ENCODE measurements around the gene IVL. TPM values are rescaled to one million over a fixed set of nuclear protein-coding genes. Genes with fewer than 3 reads are reported as not detected.

IVL gene
- total and polyA plus RNA-seq, 2 donors (not counting 3 experiments of a cell fraction or from before 2014, with no cell fraction given) = not detected

DNA sequence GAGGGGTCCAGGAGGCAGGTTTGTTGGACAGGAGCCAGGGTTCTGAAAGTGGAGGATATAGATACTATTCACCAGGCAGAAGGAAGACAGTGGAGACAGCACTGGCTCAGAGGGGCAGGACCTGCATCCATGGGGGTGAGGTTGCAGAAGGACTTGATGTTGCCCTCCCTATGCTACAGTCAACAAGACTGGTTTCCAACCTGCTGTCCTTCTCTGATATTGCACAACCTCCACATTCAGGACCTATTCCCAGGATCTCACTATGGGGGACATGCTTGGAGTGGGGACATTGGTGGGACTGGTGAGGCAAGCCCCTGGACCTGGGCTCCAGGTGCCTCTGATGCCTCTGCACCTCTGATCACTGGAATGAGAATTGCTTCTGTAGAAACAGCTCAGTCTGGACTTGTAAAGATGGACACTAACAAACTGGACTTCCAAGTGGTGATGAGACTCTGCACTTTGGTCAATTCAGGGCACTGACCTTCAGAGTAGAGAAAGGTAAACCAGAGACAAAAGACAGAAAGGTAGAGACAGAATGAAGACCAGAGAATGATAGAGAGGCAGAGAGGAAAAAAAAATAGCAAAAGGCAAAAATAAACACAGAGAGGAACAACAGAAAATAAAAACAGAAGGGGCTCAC, 28.7 kb upstream of the IVL start:
- intact Hi-C loops (cut with micrococcal nuclease) = no loop called here
- no TSS peak for BruUV-seq (replicated peaks)
- Histone ChIP-seq H4K20me1 (replicated peaks; ENCODE audit: control insufficient read depth, extremely low read depth, insufficient read depth, low read length) (no peaks in the 10 kb centered on the region), H3K27me3 (ENCODE audit: control insufficient read depth in 2 of 2, insufficient read depth in 2 of 2, low read length in 2 of 2) (no peaks in the 10 kb centered on the region), H3K4me3 (replicated peaks in 1 of 3; ENCODE audit: insufficient read depth in 1 of 3, low read depth in 1 of 3, low read length in 3 of 3) (no peak overlapping the region), H3K36me3 (ENCODE audit: control insufficient read depth in 2 of 2, extremely low read depth in 1 of 2, insufficient read depth in 2 of 2, low read length in 2 of 2) (no peaks in the 10 kb centered on the region), H3K9me1 (replicated peaks; ENCODE audit: control insufficient read depth, extremely low read depth, insufficient read depth, low read length) (no peaks in the 10 kb centered on the region), H2AFZ (ENCODE audit: low read depth, low read length) (no peak overlapping the region), H3K79me2 (ENCODE audit: control insufficient read depth, insufficient read depth, low read length) (no peaks in the 10 kb centered on the region), H3K9me3 (replicated peaks; ENCODE audit: control insufficient read depth, insufficient read depth, low read length) (no peaks in the 10 kb centered on the region), H3K4me1 (ENCODE audit: control insufficient read depth, extremely low read depth, insufficient read depth, low read length) (no peaks in the 10 kb centered on the region), H3K4me2 (ENCODE audit: insufficient read depth, low read length) (no peak overlapping the region), H3K27ac (ENCODE audit: insufficient read depth, low read depth, low read length) (no peak overlapping the region), H3K9ac (replicated peaks; ENCODE audit: extremely low read depth, insufficient read depth, low read length) (no peak overlapping the region)
- TF ChIP-seq, protein P1, sequence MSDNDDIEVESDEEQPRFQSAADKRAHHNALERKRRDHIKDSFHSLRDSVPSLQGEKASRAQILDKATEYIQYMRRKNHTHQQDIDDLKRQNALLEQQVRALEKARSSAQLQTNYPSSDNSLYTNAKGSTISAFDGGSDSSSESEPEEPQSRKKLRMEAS (IDR thresholded peaks at IDR 0.05; ENCODE audit: insufficient read depth, insufficient read length) = no peak
- dilution Hi-C loops (cut with MboI; ENCODE audit: extremely low pct_ligation_motif_present, low sequenced_read_pairs) = no loop called here
- POLR2A ChIA-PET = no interaction called here
- FAIRE-seq = no peak
- DNase-seq (ENCODE audit: low read depth, low spot score) = no peak
- CTCF ChIA-PET = no interaction called here

DNA sequence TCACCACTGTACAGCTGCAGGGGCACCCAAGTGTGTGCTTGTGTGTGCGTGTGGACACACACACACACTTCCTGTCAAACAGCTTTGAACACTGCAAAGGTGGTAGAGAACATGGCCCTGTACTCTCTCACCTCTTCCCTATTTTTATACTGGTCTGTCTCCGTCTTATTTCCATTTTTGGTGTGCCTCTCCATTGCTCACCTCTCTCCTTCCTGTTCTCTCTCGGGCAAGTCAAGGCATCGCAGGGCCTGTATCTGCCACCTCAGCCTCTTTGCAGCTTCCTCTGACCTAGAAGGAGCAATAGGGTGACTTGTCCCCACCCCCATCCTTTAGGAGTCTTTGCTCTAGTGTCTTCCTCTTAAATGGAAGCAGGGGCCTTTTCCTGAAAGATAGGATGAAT, 28.0 kb upstream of the IVL start:
- Histone ChIP-seq H3K9me1 (replicated peaks; ENCODE audit: control insufficient read depth, extremely low read depth, insufficient read depth, low read length) (no peaks in the 10 kb centered on the region), H3K4me1 (ENCODE audit: control insufficient read depth, extremely low read depth, insufficient read depth, low read length) (no peaks in the 10 kb centered on the region), H3K36me3 (ENCODE audit: control insufficient read depth in 2 of 2, extremely low read depth in 1 of 2, insufficient read depth in 2 of 2, low read length in 2 of 2) (no peaks in the 10 kb centered on the region), H3K4me2 (ENCODE audit: insufficient read depth, low read length) (no peak overlapping the region), H3K27me3 (ENCODE audit: control insufficient read depth in 2 of 2, insufficient read depth in 2 of 2, low read length in 2 of 2) (no peaks in the 10 kb centered on the region), H3K79me2 (ENCODE audit: control insufficient read depth, insufficient read depth, low read length) (no peaks in the 10 kb centered on the region), H3K4me3 (replicated peaks in 1 of 3; ENCODE audit: insufficient read depth in 1 of 3, low read depth in 1 of 3, low read length in 3 of 3) (no peak overlapping the region), H4K20me1 (replicated peaks; ENCODE audit: control insufficient read depth, extremely low read depth, insufficient read depth, low read length) (no peaks in the 10 kb centered on the region), H3K27ac (ENCODE audit: insufficient read depth, low read depth, low read length) (no peak overlapping the region), H2AFZ (ENCODE audit: low read depth, low read length) (no peak overlapping the region), H3K9ac (replicated peaks; ENCODE audit: extremely low read depth, insufficient read depth, low read length) (no peak overlapping the region), H3K9me3 (replicated peaks; ENCODE audit: control insufficient read depth, insufficient read depth, low read length) (no peaks in the 10 kb centered on the region)
- no TSS peak for BruUV-seq (replicated peaks)
- DNase-seq (ENCODE audit: low read depth, low spot score) (no peak), FAIRE-seq (no peak)
- CTCF ChIA-PET = no interaction called here
- intact Hi-C loops (cut with micrococcal nuclease) (no loop called here), dilution Hi-C loops (cut with MboI; ENCODE audit: extremely low pct_ligation_motif_present, low sequenced_read_pairs) (no loop called here)
- TF ChIP-seq POLR2AphosphoS5 (IDR thresholded peaks at IDR 0.05; ENCODE audit: insufficient read depth, low read depth, low read length) = no peak
- TF ChIP-seq, protein P1 (IDR thresholded peaks at IDR 0.05; ENCODE audit: insufficient read depth, insufficient read length) = no peak
- no peak for TF ChIP-seq FOS (IDR thresholded peaks at IDR 0.05; ENCODE audit: borderline replicate concordance, insufficient read depth, low read length)
- no peak for TF ChIP-seq EZH2 (IDR thresholded peaks at IDR 0.05; ENCODE audit: borderline replicate concordance, low read depth, low read length, severe bottlenecking)
- TF ChIP-seq GATA2 (IDR thresholded peaks at IDR 0.05; ENCODE audit: insufficient read depth, insufficient read length, low read depth, low read length) = no peak
- TF ChIP-seq MYC (IDR thresholded peaks at IDR 0.05; ENCODE audit: low read depth, low read length) = no peak
- no peak for TF ChIP-seq JUN (IDR thresholded peaks at IDR 0.05; ENCODE audit: borderline replicate concordance, insufficient read depth, insufficient read length, low read depth)
- TF ChIP-seq, protein P2, sequence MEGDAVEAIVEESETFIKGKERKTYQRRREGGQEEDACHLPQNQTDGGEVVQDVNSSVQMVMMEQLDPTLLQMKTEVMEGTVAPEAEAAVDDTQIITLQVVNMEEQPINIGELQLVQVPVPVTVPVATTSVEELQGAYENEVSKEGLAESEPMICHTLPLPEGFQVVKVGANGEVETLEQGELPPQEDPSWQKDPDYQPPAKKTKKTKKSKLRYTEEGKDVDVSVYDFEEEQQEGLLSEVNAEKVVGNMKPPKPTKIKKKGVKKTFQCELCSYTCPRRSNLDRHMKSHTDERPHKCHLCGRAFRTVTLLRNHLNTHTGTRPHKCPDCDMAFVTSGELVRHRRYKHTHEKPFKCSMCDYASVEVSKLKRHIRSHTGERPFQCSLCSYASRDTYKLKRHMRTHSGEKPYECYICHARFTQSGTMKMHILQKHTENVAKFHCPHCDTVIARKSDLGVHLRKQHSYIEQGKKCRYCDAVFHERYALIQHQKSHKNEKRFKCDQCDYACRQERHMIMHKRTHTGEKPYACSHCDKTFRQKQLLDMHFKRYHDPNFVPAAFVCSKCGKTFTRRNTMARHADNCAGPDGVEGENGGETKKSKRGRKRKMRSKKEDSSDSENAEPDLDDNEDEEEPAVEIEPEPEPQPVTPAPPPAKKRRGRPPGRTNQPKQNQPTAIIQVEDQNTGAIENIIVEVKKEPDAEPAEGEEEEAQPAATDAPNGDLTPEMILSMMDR (IDR thresholded peaks at IDR 0.05; ENCODE audit: extremely low read depth in 1 of 2, insufficient read depth in 1 of 2, low read depth in 1 of 2, low read length in 2 of 2) = no peak
- no peak for TF ChIP-seq POLR2A (IDR thresholded peaks at IDR 0.05; ENCODE audit: low read depth, low read length)
- POLR2A ChIA-PET = no interaction called here

Data from endothelial cell of umbilical vein (primary cell).